ENCODE data around the gene FAM3A. TPM values are rescaled to one million over a fixed set of nuclear protein-coding genes. Genes with fewer than 3 reads are reported as not detected.

The FAM3A gene
- total and polyA plus RNA-seq, 2 experiments from 2014 or later, result 12.0 to 16.5 TPM

DNA sequence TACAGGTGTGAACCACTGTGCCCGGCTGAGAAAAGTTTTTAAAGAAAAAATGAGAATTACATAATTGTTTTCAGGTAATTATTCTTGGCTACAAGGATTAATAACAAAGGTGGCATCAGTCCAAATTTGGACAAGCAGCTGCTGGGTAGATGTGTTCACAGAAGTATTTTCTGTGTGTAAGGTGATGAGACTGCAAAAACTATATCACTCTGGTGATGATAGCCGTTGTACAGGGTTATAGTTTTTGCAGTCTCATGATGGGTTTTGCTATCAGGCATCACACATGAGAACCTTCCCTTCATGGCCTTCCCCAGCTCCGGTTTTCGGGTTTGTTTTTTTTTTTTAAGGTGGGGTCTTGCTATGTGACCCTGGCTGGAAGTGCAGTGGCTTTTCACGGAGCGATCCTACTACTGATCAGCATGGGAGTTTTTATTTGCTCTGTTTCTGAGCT lies 20.5 kb downstream of the FAM3A start (continued):
- TF ChIP-seq, protein P1, sequence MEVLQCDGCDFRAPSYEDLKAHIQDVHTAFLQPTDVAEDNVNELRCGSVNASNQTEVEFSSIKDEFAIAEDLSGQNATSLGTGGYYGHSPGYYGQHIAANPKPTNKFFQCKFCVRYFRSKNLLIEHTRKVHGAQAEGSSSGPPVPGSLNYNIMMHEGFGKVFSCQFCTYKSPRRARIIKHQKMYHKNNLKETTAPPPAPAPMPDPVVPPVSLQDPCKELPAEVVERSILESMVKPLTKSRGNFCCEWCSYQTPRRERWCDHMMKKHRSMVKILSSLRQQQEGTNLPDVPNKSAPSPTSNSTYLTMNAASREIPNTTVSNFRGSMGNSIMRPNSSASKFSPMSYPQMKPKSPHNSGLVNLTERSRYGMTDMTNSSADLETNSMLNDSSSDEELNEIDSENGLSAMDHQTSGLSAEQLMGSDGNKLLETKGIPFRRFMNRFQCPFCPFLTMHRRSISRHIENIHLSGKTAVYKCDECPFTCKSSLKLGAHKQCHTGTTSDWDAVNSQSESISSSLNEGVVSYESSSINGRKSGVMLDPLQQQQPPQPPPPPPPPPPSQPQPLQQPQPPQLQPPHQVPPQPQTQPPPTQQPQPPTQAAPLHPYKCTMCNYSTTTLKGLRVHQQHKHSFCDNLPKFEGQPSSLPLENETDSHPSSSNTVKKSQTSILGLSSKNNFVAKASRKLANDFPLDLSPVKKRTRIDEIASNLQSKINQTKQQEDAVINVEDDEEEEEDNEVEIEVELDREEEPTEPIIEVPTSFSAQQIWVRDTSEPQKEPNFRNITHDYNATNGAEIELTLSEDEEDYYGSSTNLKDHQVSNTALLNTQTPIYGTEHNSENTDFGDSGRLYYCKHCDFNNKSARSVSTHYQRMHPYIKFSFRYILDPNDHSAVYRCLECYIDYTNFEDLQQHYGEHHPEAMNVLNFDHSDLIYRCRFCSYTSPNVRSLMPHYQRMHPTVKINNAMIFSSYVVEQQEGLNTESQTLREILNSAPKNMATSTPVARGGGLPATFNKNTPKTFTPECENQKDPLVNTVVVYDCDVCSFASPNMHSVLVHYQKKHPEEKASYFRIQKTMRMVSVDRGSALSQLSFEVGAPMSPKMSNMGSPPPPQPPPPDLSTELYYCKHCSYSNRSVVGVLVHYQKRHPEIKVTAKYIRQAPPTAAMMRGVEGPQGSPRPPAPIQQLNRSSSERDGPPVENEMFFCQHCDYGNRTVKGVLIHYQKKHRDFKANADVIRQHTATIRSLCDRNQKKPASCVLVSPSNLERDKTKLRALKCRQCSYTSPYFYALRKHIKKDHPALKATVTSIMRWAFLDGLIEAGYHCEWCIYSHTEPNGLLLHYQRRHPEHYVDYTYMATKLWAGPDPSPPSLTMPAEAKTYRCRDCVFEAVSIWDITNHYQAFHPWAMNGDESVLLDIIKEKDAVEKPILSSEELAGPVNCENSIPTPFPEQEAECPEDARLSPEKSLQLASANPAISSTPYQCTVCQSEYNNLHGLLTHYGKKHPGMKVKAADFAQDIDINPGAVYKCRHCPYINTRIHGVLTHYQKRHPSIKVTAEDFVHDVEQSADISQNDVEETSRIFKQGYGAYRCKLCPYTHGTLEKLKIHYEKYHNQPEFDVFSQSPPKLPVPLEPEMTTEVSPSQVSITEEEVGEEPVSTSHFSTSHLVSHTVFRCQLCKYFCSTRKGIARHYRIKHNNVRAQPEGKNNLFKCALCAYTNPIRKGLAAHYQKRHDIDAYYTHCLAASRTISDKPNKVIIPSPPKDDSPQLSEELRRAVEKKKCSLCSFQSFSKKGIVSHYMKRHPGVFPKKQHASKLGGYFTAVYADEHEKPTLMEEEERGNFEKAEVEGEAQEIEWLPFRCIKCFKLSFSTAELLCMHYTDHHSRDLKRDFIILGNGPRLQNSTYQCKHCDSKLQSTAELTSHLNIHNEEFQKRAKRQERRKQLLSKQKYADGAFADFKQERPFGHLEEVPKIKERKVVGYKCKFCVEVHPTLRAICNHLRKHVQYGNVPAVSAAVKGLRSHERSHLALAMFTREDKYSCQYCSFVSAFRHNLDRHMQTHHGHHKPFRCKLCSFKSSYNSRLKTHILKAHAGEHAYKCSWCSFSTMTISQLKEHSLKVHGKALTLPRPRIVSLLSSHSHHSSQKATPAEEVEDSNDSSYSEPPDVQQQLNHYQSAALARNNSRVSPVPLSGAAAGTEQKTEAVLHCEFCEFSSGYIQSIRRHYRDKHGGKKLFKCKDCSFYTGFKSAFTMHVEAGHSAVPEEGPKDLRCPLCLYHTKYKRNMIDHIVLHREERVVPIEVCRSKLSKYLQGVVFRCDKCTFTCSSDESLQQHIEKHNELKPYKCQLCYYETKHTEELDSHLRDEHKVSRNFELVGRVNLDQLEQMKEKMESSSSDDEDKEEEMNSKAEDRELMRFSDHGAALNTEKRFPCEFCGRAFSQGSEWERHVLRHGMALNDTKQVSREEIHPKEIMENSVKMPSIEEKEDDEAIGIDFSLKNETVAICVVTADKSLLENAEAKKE (CRISPR knock-in tag; IDR thresholded peaks at IDR 0.05), result no peak
- TF ChIP-seq STAT1 (IDR thresholded peaks at IDR 0.05; ENCODE audit: unreplicated experiment) (no peak), ZNF114 (CRISPR knock-in tag; IDR thresholded peaks at IDR 0.05) (no peak)

DNA sequence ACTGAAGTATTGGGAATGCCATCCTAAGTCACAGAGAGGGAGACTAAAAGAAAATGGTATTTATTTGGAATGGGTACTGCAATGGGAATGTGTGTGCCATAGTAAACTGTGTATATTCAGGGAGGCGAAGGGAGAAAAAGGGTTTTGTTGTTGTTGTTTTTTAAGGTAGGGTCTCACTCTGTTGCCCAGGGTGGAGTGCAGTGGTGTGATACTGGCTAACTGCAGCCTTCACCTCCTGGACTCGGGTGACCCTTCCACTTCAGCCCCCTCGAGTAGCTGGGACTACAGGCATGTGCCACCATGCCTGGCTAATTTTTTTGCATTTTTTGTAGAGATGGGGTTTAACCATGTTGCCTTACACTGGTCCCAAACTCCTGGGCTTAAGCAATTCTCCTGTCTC lies 21.3 kb downstream of the FAM3A start:
- Mint-ChIP-seq H3K9me3 (no peaks in the 10 kb centered on the region), H3K27me3 (ENCODE audit: insufficient read depth, low read depth, poor library complexity) (peaks cover 7% of the 10 kb centered on the region), H3K4me3 (no peak overlapping the region), H3K27ac (no peak overlapping the region), H3K4me1 (peaks cover 1% of the 10 kb centered on the region; the same call in 2 of the 3 replicates), H3K36me3 (ENCODE audit: low read depth) (no peaks in the 10 kb centered on the region)
- H3K4me2 ChIP-seq, result no peak overlapping the region
- H3K4me3 ChIP-seq, result no peak overlapping the region
- no peak for ATAC-seq
- no peaks in the 10 kb centered on the region for H3K27me3 ChIP-seq (ENCODE audit: insufficient read depth)
- no peaks in the 10 kb centered on the region for H3K36me3 ChIP-seq (ENCODE audit: insufficient read depth)
- no peaks in the 10 kb centered on the region for H4K20me1 ChIP-seq (replicated peaks; ENCODE audit: insufficient read depth)
- H3F3A ChIP-seq (replicated peaks; ENCODE audit: low read depth), result no peaks in the 10 kb centered on the region
- H2AFZ ChIP-seq, result no peak overlapping the region
- H3K9me2 ChIP-seq (ENCODE audit: insufficient read depth), result no peaks in the 10 kb centered on the region
- no peaks in the 10 kb centered on the region for H3K4me1 ChIP-seq (ENCODE audit: insufficient read depth)
- no peak for DNase-seq (ENCODE audit: low spot score)
- H3K79me2 ChIP-seq (replicated peaks; ENCODE audit: insufficient read depth), result no peaks in the 10 kb centered on the region
- no peak overlapping the region for H3K27ac ChIP-seq (ENCODE audit: low read depth)
- TF ChIP-seq POLR2AphosphoS5 (IDR thresholded peaks at IDR 0.05; ENCODE audit: low read depth), result no peak
- TF ChIP-seq JUNB (IDR thresholded peaks at IDR 0.05; ENCODE audit: unreplicated experiment), result no peak
- TF ChIP-seq ZNF331 (CRISPR knock-in tag; IDR thresholded peaks at IDR 0.05; ENCODE audit: low read depth), result no peak
- TF ChIP-seq, protein P2, sequence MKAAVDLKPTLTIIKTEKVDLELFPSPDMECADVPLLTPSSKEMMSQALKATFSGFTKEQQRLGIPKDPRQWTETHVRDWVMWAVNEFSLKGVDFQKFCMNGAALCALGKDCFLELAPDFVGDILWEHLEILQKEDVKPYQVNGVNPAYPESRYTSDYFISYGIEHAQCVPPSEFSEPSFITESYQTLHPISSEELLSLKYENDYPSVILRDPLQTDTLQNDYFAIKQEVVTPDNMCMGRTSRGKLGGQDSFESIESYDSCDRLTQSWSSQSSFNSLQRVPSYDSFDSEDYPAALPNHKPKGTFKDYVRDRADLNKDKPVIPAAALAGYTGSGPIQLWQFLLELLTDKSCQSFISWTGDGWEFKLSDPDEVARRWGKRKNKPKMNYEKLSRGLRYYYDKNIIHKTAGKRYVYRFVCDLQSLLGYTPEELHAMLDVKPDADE (IDR thresholded peaks at IDR 0.05), result no peak
- TF ChIP-seq, protein P3, sequence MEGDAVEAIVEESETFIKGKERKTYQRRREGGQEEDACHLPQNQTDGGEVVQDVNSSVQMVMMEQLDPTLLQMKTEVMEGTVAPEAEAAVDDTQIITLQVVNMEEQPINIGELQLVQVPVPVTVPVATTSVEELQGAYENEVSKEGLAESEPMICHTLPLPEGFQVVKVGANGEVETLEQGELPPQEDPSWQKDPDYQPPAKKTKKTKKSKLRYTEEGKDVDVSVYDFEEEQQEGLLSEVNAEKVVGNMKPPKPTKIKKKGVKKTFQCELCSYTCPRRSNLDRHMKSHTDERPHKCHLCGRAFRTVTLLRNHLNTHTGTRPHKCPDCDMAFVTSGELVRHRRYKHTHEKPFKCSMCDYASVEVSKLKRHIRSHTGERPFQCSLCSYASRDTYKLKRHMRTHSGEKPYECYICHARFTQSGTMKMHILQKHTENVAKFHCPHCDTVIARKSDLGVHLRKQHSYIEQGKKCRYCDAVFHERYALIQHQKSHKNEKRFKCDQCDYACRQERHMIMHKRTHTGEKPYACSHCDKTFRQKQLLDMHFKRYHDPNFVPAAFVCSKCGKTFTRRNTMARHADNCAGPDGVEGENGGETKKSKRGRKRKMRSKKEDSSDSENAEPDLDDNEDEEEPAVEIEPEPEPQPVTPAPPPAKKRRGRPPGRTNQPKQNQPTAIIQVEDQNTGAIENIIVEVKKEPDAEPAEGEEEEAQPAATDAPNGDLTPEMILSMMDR (conservative IDR thresholded peaks at IDR 0.05; ENCODE audit: low read depth in 2 of 2), result no peak
- TF ChIP-seq NANOG (IDR thresholded peaks at IDR 0.05; ENCODE audit: borderline replicate concordance), result no peak
- TF ChIP-seq CREB1 (CRISPR knock-in tag; IDR thresholded peaks at IDR 0.05; ENCODE audit: low read depth), result no peak
- no peak for TF ChIP-seq EZH2 (IDR thresholded peaks at IDR 0.05; ENCODE audit: low read depth, unreplicated experiment)
- no peak for TF ChIP-seq STAT1 (IDR thresholded peaks at IDR 0.05; ENCODE audit: unreplicated experiment)
- TF ChIP-seq EZH2phosphoT487 (IDR thresholded peaks at IDR 0.05; ENCODE audit: unreplicated experiment), result no peak
- TF ChIP-seq ZNF114 (CRISPR knock-in tag; IDR thresholded peaks at IDR 0.05), result no peak

All from GM23338 (cell line).